Thymus (tissue), 11 donors: ENCODE measurements around the gene CDRT4. TPM values are rescaled to one million over a fixed set of nuclear protein-coding genes. Genes with fewer than 3 reads are reported as not detected.
A peak's percentile ranks its signal among the peaks of the same experiment; 100 is the strongest.

ENCODE experiments used
- DNase-seq, 9 donors: peaks; one replicate each; pipeline ENCODE4 v3.0.0-alpha.2; 2013; ENCODE audit warnings: low spot score in 9 of 9, low read depth in 6 of 9, missing footprints in 1 of 9
- H3K27ac ChIP-seq, 2 donors: one replicate each; pipeline ENCODE4 v1.5.1; 2013; ENCODE audit warnings: control low read depth in 1 of 2, low read depth in 1 of 2, low read length in 1 of 2, mild to moderate bottlenecking in 1 of 2, moderate library complexity in 1 of 2
- H3K27me3 ChIP-seq, 2 donors: one replicate each; pipeline ENCODE4 v1.5.1; 2013; ENCODE audit warnings: low read length in 1 of 2; ENCODE audit not compliant: control insufficient read depth in 2 of 2, insufficient read depth in 1 of 2
- H3K36me3 ChIP-seq, 2 donors: one replicate each; pipeline ENCODE4 v1.5.1; 2013; ENCODE audit warnings: low read length in 1 of 2, mild to moderate bottlenecking in 1 of 2, moderate library complexity in 1 of 2; ENCODE audit not compliant: control insufficient read depth in 2 of 2, insufficient read depth in 2 of 2
- H3K4me1 ChIP-seq, 2 donors: one replicate each; pipeline ENCODE4 v1.5.1; 2013; ENCODE audit warnings: low read length in 2 of 2; ENCODE audit not compliant: control insufficient read depth in 2 of 2, insufficient read depth in 2 of 2
- H3K4me3 ChIP-seq, 2 donors: one replicate each; pipeline ENCODE4 v1.5.1; 2013; ENCODE audit warnings: low read length in 2 of 2, control low read depth in 1 of 2, mild to moderate bottlenecking in 1 of 2
- H3K9me3 ChIP-seq, 2 donors: one replicate each; pipeline ENCODE4 v1.5.1; 2013; ENCODE audit warnings: low read length in 1 of 2, mild to moderate bottlenecking in 1 of 2; ENCODE audit not compliant: control insufficient read depth in 2 of 2, insufficient read depth in 1 of 2
- WGBS: extraction: QIAGEN DNeasy Blood & Tissue Kit; methylation state at CpG from one replicate; pipeline ENCODE4 v1.1.7; 2013; 5-methylcytosine and 5-hydroxymethylcytosine counted together
- polyA plus RNA-seq: library from polyadenylated mRNA; stranded (reverse); fragments of 200-250 nt; gene quantifications from one replicate; pipeline ENCODE4 v1.2.3, GENCODE V29; 2013
- total RNA-seq: library from RNA; stranded (reverse); fragments of 120-200 nt; gene quantifications from one replicate; pipeline ENCODE4 v1.2.4, GENCODE V29; 2013
- donor health status: healthy.

Gene CDRT4
- total and polyA plus RNA-seq, 2 donors, result 1.5 to 25.4 TPM

GRCh38 chr17:15469260-15469659 is 1.8 kb upstream of the CDRT4 start:
- Histone ChIP-seq H3K4me3 (no peak overlapping the region), H3K4me1 (no peaks in the 10 kb centered on the region), H3K36me3 (no peaks in the 10 kb centered on the region), H3K27me3 (no peaks in the 10 kb centered on the region), H3K27ac (no peak overlapping the region), H3K9me3 (no peaks in the 10 kb centered on the region)
- DNase-seq, result no peak
- 98% methylated on average over 7 of the region's 7 CpGs for WGBS

- no peak for DNase-seq
- H3K36me3 ChIP-seq, result no peaks in the 10 kb centered on the region
- H3K27me3 ChIP-seq, result no peaks in the 10 kb centered on the region
- H3K4me3 ChIP-seq, result no peak overlapping the region
- no peak overlapping the region for H3K27ac ChIP-seq
- no peaks in the 10 kb centered on the region for H3K9me3 ChIP-seq
- WGBS, result 61% methylated on average over 4 of the region's 4 CpGs
- H3K4me1 ChIP-seq, result peaks cover 0 to 3% of the 10 kb centered on the region in 2 donors
Measured at GRCh38 chr17:15468126-15468525, 705 bp upstream of the CDRT4 start.

GRCh38 chr17:15466131-15466530 is 1.3 kb downstream of the CDRT4 start:
- H3K27ac ChIP-seq, result no peak overlapping the region
- H3K36me3 ChIP-seq, result no peaks in the 10 kb centered on the region
- no peaks in the 10 kb centered on the region for H3K27me3 ChIP-seq
- 97% methylated on average over 6 of the region's 6 CpGs for WGBS
- no peak overlapping the region for H3K4me3 ChIP-seq
- H3K9me3 ChIP-seq, result no peaks in the 10 kb centered on the region
- no peak for DNase-seq
- peaks cover 0 to 3% of the 10 kb centered on the region in 2 donors for H3K4me1 ChIP-seq

GRCh38 chr17:15465045-15465701 is 2.2 kb downstream of the CDRT4 start:
- H3K27ac ChIP-seq, result no peak overlapping the region
- DNase-seq, result no peak
- 96% methylated on average over 2 of the region's 2 CpGs for WGBS
- H3K36me3 ChIP-seq, result no peaks in the 10 kb centered on the region
- H3K4me1 ChIP-seq, result peaks cover 0 to 3% of the 10 kb centered on the region in 2 donors
- H3K27me3 ChIP-seq, result no peaks in the 10 kb centered on the region
- H3K9me3 ChIP-seq, result no peaks in the 10 kb centered on the region
- H3K4me3 ChIP-seq, result no peak overlapping the region

GRCh38 chr17:15464231-15464985 is 3.0 kb downstream of the CDRT4 start:
- Histone ChIP-seq H3K9me3 (no peaks in the 10 kb centered on the region), H3K4me3 (no peak overlapping the region), H3K36me3 (no peaks in the 10 kb centered on the region), H3K27me3 (no peaks in the 10 kb centered on the region), H3K27ac (no peak overlapping the region), H3K4me1 (peaks cover 0 to 3% of the 10 kb centered on the region in 2 donors)
- WGBS, result 96% methylated on average over 11 of the region's 11 CpGs
- no peak for DNase-seq

- Histone ChIP-seq H3K4me3 (no peak overlapping the region), H3K9me3 (no peaks in the 10 kb centered on the region), H3K4me1 (peaks cover 0 to 3% of the 10 kb centered on the region in 2 donors), H3K27me3 (no peaks in the 10 kb centered on the region), H3K27ac (no peak overlapping the region), H3K36me3 (no peaks in the 10 kb centered on the region)
- 96% methylated on average over 11 of the region's 11 CpGs for WGBS
- DNase-seq, result no peak
Measured at GRCh38 chr17:15462976-15463772, 4.2 kb downstream of the CDRT4 start.

GRCh38 chr17:15457723-15458094 is 9.7 kb downstream of the CDRT4 start:
- Histone ChIP-seq H3K36me3 (no peaks in the 10 kb centered on the region), H3K9me3 (peaks cover 2 to 3% of the 10 kb centered on the region in 2 donors), H3K4me1 (peaks cover 0 to 11% of the 10 kb centered on the region in 2 donors), H3K27me3 (no peaks in the 10 kb centered on the region), H3K27ac (peak overlapping the region; percentile 62 to 64), H3K4me3 (no peak overlapping the region)
- 95% methylated on average over 7 of the region's 7 CpGs for WGBS
- no peak for DNase-seq

- Histone ChIP-seq H3K4me1 (peaks cover 0 to 11% of the 10 kb centered on the region in 2 donors), H3K27me3 (no peaks in the 10 kb centered on the region), H3K9me3 (peaks cover 2 to 3% of the 10 kb centered on the region in 2 donors), H3K27ac (peak overlapping the region in 1 of 2 donors; percentile 64), H3K36me3 (no peaks in the 10 kb centered on the region), H3K4me3 (no peak overlapping the region)
- 70% methylated on average over 16 of the region's 16 CpGs for WGBS
- peak in 1 of 9 donors; percentile 22 for DNase-seq
Measured at GRCh38 chr17:15456972-15457722, 10.3 kb downstream of the CDRT4 start.
